Measurements from ENCODE around the gene MFSD2A. TPM values are rescaled to one million over a fixed set of nuclear protein-coding genes. Genes with fewer than 3 reads are reported as not detected.

Gene MFSD2A
- total RNA-seq, 4 donors from 2014 or later, result 2.0 to 79.3 (median 13.1) TPM

DNA sequence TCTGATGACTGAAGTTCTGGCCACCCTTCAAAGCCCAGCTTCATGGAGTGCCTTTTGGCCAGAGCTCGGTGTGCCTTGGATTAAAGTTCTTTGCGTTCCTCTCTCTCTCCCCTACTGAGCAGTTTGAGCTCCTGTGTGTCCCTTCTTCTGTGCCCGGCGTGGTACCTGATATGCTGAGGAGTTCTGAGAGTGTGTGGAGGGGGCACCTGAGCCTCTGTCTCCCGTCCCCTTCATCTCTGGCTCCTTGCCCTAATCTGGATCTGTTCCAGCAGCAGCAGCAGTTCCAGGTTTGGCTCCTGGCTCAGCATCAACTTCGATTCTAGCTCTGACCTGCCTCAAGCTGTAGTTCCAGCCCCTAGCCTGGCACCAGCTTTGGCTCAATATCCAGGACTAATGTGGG lies 28.1 kb upstream of the MFSD2A start:
- intact Hi-C loops (cut with DNase I; ENCODE audit: low total_unique reads) (no loop called here), in situ Hi-C loops (cut with MboI; ENCODE audit: low pct_ligation_motif_present in 1 of 4, low pct_unique_long_range_greater_than_20kb in 1 of 4, low sequenced_read_pairs in 3 of 4) (loop anchor here in 1 of 4 donors (10.0 kb wide), 1 partner anchor 48 kb away; no protein-coding TSS in a partner anchor)
- H3K27me3 ChIP-seq, result peaks cover 4% of the 10 kb centered on the region
- no peaks in the 10 kb centered on the region for H3K36me3 ChIP-seq
- H3K4me3 ChIP-seq, result no peak overlapping the region
- no peaks in the 10 kb centered on the region for H3K9me3 ChIP-seq
- WGBS, 2 donors (ENCODE audit: low coverage in 1 of 2), result 69% methylated on average over 6 of the region's 6 CpGs; no CpG with 5 or more reads in 1 of the 2 donors
- no peak overlapping the region for H3K27ac ChIP-seq
- DNase-seq, result no peak
- no peak for TF ChIP-seq POLR2AphosphoS5 (IDR thresholded peaks at IDR 0.05)
- no peak for TF ChIP-seq POLR2A (IDR thresholded peaks at IDR 0.05)
- no peak for TF ChIP-seq CTCF (IDR thresholded peaks at IDR 0.05)
- no peak for TF ChIP-seq EP300 (IDR thresholded peaks at IDR 0.05; ENCODE audit: low read depth)
- H3K4me1 ChIP-seq, result peaks cover 5 to 17% (median 7%) of the 10 kb centered on the region in 4 donors

GRCh38 chr1:39927538-39927937 lies 27.4 kb upstream of the MFSD2A start:
- peaks cover 5 to 17% (median 7%) of the 10 kb centered on the region in 4 donors for H3K4me1 ChIP-seq
- H3K27me3 ChIP-seq, result no peaks in the 10 kb centered on the region
- no peaks in the 10 kb centered on the region for H3K9me3 ChIP-seq
- H3K36me3 ChIP-seq, result no peaks in the 10 kb centered on the region
- 90% methylated on average over 3 of the region's 3 CpGs; no CpG with 5 or more reads in 1 of the 2 donors for WGBS, 2 donors (ENCODE audit: low coverage in 1 of 2)
- H3K27ac ChIP-seq, result no peak overlapping the region
- no peak for DNase-seq
- in situ Hi-C loops (cut with MboI; ENCODE audit: low pct_ligation_motif_present in 1 of 4, low pct_unique_long_range_greater_than_20kb in 1 of 4, low sequenced_read_pairs in 3 of 4) (loop anchor here in 1 of 4 donors (10.0 kb wide), 1 partner anchor 47 kb away; no protein-coding TSS in a partner anchor), intact Hi-C loops (cut with DNase I; ENCODE audit: low total_unique reads) (no loop called here)
- H3K4me3 ChIP-seq, result no peak overlapping the region
- TF ChIP-seq CTCF (IDR thresholded peaks at IDR 0.05) (no peak), EP300 (IDR thresholded peaks at IDR 0.05; ENCODE audit: low read depth) (no peak), POLR2A (IDR thresholded peaks at IDR 0.05) (no peak), POLR2AphosphoS5 (IDR thresholded peaks at IDR 0.05) (no peak)

DNA sequence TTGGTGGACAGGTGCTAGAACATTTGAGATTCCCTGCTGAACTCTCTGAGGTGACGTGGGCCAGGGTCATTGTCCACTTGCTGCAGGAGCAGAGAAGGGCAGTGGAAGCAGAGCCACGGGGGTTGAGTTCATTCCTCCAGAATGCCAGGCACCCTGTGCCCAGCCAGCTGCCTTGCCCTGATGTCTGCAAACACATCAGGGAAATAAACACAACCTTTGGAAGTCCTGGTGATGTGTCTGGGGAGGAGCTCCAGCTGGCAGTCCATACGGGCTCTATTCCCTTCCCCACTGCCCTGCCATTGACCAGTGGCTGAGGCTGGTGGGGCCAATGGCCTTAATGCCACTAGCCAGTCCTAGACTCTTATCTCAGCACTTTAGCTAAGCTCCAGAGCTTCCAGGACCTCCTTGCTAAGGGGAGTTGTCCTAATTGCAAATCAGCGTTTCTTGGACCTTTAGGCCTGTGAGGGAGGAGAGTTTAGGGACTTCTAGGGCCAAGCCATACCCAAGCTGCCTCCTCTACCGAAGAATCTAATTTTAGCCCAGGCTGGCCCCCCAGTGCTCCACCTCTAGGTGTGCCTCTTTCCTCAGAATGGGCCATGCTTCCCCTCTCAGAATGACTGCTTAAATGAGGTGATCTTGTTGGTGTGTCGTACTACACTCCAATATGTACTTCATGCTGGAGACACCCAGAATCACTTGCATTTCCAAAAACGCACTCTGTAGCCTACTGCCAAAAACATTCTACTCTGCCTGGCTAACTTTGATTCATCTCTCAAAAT lies 25.9 kb upstream of the MFSD2A start:
- no peaks in the 10 kb centered on the region for H3K36me3 ChIP-seq
- H3K9me3 ChIP-seq, result no peaks in the 10 kb centered on the region
- no peak overlapping the region for H3K4me3 ChIP-seq
- H3K27me3 ChIP-seq, result no peaks in the 10 kb centered on the region
- no peak for TF ChIP-seq CTCF (IDR thresholded peaks at IDR 0.05)
- DNase-seq, result peak; percentile 38
- H3K4me1 ChIP-seq, result peaks cover 7 to 28% (median 13%) of the 10 kb centered on the region in 4 donors
- 32 to 47% methylated on average over 2 to 7 of the region's 7 CpGs for WGBS, 2 donors (ENCODE audit: low coverage in 1 of 2)
- intact Hi-C loops (cut with DNase I; ENCODE audit: low total_unique reads), result no loop called here
- in situ Hi-C loops (cut with MboI; ENCODE audit: low pct_ligation_motif_present in 1 of 4, low pct_unique_long_range_greater_than_20kb in 1 of 4, low sequenced_read_pairs in 3 of 4), result loop anchor here in 1 of 4 donors (10.0 kb wide), 1 partner anchor 46 kb away; no protein-coding TSS in a partner anchor
- H3K27ac ChIP-seq, result peak overlapping the region in 1 of 4 donors; percentile 21

DNA sequence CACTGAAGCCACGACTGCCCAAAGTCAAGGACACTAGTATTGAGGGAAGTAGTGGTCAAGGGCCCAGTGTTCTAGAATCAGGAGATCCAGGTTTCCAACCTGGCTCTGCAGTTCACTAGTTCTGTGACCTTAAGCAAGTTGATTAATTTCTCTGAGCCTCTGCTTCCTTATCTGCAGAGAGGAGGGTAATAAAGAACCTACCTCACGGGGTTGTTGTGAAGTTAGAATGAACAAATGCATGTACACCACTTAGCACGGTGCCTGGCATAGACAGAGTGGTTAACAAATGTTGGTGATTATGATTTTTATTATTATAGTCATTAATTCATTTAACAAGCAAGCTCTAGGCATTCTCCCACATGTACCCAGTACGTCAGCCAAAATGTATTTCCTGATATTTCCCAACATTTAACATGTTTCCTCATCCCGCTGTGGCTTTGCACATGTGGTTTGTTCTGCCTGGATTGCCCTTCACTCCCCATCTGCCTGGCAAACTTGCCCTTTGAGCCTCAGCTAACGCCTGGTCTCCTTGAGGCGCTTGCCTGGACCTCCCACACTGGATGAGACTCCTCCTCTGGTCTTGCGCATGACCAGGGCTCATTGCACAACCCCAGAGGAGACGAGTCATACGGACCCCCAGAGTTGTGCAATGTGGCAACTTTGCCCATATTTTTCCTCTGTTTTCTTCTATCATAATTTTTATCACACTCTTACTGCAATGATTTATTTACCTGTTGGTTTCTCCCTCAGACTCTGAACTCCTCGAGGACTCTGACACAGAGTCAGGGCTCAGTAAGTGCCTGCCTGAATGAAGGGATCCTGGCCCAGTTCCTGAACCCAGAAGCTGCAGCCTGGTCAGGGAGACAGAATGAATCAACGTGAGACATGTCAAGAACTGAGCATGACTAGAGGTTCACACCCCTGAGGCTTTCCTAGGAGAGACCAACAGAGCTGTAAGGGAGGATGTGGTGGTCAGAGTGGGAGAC lies 20.7 kb upstream of the MFSD2A start:
- Histone ChIP-seq H3K36me3 (no peaks in the 10 kb centered on the region), H3K27me3 (no peaks in the 10 kb centered on the region), H3K4me3 (no peak overlapping the region), H3K4me1 (peaks cover 0 to 33% (median 19%) of the 10 kb centered on the region in 4 donors), H3K9me3 (no peaks in the 10 kb centered on the region), H3K27ac (peak overlapping the region; percentile 80 to 87 (median 82))
- DNase-seq, result peak; percentile 88
- 29 to 32% methylated on average over 9 to 12 of the region's 12 CpGs for WGBS, 2 donors (ENCODE audit: low coverage in 1 of 2)
- in situ Hi-C loops (cut with MboI; ENCODE audit: low pct_ligation_motif_present in 1 of 4, low pct_unique_long_range_greater_than_20kb in 1 of 4, low sequenced_read_pairs in 3 of 4) (no loop called here), intact Hi-C loops (cut with DNase I; ENCODE audit: low total_unique reads) (no loop called here)
- TF ChIP-seq POLR2AphosphoS5 (IDR thresholded peaks at IDR 0.05) (peak; percentile 51 to 74 (median 56)), CTCF (IDR thresholded peaks at IDR 0.05) (no peak), POLR2A (IDR thresholded peaks at IDR 0.05) (peak; percentile 13)

Data from transverse colon (tissue), 4 donors.